GM18526 (cell line): ENCODE results near the gene NRXN3.

Experiments
- POLR2A ChIP-seq: IDR thresholded peaks from 3 replicates; pipeline ENCODE4 v1.6.1; 2011; ENCODE audit not compliant: insufficient read length; ENCODE audit errors: extremely low read depth

NRXN3 gene

DNA sequence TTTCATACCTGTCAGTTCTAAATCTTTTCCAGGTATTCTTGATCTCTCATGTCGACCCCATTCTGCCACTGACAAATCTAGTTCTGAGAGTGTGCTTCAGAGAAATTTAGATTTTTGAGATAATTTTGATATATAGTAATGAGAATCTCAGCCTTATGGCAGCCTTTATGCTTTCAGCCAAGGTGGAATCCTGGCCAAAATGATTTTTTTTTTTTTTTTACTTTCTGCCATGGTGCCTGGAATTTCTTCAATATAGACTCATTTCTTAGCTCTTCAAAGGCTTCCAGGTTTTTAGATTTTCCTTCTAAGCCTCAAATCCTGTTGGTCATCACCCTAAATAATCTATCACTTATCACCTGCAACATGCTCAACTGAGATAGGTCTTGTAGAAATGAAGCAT, 926.6 kb downstream of the NRXN3 start:
- no peak for TF ChIP-seq POLR2A

DNA sequence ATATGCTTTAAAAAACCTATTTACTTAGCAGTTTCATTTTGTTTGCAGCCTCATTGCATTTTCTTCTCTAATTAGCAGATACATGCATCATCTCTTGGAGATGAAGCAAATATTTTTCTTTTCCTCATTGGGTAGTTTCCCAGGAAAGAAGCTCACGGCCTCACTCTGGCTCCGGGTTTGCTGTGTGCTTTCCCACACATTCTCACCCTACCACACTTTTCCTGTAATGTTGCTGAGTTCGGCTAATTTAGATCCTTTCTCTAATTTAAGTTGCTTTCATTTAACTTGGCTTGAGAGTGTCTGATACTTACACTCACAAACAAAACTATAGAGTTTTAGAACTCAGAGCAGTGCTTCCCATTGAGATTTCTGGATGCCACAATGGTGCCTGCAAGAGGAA, 928.2 kb downstream of the NRXN3 start:
- TF ChIP-seq POLR2A: no peak

DNA sequence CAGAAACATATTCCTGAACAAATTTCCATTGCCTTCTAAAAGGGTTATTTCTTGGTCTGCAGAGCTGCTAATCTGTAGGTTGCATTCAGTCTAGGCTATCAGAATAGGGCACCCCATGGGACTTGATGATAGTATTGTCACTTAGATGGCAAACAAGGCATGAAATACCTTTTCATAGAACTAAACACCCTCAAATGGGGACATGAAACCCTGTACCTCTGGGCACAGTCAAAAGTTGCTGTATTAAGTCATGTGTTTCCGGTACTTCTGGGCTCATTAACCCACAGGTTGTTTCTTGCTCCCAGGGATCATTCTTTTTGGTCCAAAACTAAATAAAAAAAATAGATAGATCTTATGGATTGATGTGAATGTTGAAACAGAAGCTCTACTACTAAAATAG, 930.4 kb downstream of the NRXN3 start:
- no peak for TF ChIP-seq POLR2A

DNA sequence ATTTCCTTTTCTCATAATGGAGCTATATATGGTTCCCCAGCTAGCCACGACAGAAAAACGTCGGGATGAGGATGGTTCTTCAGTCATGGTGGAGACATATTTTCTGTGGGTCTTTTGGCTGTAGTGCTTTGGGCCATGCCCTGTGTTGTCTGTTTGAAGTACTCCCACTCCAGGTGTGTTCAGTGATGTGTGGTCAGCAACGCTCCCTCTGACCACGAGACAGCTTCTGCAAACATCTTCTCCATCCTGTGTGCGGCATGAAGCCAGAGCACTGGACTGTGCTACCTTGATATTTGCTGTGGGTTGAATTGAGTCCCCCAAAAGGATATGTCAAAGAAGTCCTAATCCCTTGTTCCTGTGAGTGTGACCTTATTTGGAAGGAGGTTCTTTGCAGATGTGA, 931.2 kb downstream of the NRXN3 start:
- no peak for TF ChIP-seq POLR2A

DNA sequence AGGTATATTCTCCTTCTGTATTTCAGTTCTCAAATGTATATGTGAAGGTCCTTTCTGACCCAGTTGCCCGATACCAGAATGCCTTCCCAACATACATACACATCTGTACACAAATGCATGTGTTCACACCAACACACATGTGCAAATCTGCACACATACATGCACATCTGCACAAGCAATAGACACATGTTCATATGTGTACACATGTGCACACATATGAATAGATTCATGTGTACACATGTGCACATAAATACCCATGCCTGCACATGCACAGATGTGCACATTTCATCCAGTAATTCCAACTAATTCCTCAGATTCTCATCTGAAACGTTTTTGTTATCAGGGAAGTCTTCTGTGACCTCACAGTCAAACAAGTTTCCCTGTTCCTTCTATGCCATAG, 933.6 kb downstream of the NRXN3 start:
- no peak for TF ChIP-seq POLR2A

DNA sequence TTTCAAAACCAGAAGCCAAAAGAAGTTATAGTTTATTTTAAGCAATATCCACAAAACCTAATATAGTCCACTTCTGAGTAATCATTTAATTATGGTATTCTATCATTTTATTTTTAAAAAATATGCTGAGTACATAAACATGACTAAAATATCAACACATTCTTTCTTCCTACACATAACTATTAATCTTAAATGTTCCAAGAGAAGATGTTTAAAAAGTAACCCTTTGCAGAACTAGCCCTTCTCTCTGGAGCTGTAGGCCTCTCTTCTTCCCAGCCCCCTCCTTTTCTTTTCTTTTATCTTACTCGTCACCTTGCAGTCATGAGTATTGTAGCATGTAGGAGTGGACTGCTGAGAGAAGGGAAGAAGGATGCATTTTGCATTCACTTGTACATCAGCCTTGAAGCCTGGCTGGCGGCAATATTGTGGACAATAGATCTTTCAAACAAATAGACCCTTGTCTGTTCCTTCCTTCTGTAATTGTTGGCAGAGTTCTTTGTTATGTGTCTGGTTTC, 941.9 kb downstream of the NRXN3 start:
- no peak for TF ChIP-seq POLR2A

DNA sequence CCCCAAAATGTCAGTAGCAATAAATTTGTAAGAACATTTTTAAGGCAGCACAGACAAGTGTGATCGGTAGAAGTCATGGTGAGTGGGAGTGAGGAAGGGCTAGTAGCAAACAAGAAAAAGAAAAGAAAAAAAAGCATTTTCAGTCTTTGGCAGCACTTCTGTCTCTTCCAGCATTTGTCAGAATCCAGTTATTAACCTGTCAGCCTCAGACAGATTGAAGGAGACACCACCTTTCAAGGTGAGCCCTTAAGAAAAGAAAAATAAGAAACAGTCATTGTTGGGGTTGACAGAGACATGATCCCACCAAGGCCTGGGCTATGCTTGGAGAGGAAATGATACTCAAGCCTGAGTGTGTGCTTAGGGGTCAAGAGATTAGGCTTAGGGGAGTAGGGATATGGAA, 947.4 kb downstream of the NRXN3 start:
- TF ChIP-seq POLR2A: no peak

DNA sequence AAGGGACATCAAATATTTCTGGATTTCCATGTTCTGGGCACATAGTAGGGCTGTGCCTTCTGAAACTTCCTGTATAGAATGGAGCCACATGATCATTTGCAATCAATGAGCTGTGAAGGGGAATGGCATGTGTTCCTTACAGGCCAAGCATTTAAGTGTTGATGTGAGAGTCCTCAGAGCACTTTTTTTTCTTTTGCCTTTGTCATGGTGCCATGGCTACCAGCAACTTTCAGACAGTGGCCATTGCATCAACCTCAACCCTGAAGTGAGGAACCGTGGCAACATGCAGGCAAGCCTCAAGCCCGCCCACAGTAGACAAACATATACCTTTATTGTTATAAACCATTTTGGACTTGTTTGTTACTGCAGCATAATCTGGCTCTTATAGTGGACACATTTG, 948.1 kb downstream of the NRXN3 start:
- no peak for TF ChIP-seq POLR2A

DNA sequence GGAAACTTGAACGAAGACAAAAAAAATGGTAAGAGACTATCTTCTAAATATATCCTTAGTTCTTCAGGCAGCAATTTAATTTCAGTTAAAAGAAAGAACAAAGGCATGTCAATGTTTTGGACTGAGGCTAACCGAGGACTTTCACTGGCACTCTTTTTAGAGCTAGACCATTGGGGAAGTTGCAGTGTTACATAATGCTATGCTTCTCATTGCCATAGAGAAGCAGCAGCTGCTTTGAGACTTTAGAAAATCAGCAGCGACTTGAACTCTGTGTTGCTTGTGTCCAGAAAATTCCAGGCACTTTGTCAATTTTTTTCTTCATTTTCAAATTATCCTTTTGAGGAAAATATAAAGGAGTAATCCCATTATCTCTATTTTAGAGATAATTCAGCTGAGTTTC, 964.2 kb downstream of the NRXN3 start:
- TF ChIP-seq POLR2A: no peak

DNA sequence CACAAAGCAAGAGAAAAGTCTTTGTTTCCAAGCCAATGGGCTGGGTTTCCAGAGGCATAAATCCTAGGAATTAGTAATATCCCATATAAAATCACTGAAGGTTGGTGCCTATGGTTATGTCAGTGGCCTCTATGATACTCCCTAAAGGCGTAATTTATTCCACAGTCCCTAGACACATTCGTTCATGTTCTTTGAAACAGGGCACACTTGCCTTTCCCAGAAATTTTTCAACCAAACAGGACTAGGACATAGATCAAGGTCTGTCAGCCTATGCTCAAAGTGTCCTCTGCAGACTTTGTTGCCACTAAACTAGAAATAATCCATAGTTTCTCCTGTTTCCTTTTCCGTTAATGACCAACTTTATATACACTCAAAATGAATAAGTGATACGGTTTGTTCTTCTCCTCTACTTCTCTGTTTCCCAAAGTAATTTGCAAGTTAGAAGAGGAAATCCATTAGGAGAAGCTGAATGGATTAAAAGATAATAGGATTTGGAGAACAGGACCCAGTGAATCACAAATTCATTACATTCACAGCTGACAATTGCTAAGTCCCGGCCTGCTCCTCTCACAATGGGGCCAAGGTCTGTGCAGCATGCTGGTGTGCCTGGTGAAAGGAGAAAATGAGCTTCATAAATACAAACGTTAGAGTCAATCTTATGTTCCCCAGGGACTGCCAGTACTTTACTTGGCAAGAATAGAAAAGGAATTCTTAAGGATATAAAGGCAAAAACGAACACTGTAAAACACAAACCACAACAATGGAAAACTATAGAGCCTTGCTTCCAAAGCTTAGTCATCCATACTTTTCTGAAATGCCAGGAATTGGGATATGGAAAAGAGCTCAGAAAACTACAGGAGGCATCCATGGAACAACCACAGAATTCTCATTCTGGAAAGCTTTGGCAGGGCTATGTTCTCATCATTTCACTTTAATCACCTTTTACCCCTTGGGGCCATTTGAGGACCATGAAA, 966.2 kb downstream of the NRXN3 start:
- TF ChIP-seq POLR2A: no peak

DNA sequence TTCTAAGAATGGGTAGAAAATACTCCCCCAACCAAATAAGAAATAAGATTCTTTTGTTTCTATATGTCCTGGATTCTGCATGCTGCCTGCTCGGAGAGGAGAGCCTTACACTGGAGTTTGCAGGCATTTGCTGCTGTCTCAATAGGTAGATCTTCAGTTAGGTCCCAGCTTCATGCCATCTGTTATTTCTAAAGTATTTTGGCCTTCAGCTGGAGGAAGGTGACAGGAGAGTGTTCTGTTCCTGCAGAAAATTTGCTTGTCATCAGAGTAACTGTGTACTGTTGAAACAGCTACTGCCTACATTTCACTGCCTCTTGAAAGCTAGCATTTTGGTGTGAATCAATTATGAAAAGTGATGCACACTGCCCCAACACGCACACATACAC, 966.9 kb downstream of the NRXN3 start:
- no peak for TF ChIP-seq POLR2A

DNA sequence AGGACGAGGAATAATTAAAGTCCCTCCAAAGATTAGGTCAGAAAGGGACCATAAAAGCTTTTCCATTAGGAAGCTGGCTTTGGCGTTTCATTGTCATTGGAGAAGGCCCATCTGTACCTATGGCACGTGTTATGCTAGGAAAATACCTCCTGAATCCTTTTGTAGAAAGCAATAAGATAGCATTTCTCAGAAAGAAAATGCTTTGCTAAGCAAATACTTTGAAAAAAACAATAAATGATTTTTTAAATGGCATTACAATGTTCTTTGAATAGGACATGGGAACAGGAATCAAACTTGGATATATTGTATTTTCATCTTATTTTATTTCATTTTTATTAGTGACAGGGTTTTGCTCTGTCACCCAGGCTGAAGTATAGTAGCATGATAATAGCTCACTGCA, 967.7 kb downstream of the NRXN3 start:
- no peak for TF ChIP-seq POLR2A

DNA sequence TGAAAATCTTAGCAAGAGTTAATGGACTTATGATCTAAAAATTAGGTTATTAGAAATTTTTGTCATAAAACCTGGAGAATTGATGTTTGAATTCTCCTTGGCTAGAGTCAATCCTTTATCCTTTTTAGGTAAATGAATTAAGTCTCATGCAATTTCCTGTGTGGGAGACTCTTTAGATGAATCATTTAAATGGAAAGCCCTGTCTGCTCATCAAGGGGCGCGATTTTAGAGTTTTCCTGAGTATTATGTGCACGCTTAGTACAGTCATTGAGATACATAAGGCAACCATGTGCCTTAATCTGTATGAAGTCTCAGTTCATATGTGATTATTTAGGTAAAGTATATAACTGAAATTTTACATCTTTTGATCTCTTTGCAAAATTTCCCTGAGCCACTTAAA, 974.7 kb downstream of the NRXN3 start:
- TF ChIP-seq POLR2A: no peak

DNA sequence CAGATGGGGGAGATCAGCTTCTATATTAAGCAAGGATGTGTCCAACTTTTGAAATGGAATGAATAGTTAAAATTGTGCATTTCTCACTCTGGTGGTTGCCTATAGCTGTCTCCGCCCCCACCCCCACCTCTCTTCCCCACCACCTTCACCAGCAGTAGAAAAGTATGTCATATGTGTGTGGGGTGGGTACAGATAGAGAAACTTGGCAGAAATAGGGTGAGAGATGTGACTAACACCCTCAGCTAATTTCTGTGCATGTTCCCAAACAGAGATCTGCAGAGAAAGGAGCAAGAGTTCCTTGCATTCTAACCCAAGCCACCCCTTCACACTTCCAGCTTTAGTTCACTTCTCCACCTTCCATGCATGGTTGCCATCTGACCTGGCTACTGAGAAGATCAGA, 980.1 kb downstream of the NRXN3 start:
- no peak for TF ChIP-seq POLR2A

DNA sequence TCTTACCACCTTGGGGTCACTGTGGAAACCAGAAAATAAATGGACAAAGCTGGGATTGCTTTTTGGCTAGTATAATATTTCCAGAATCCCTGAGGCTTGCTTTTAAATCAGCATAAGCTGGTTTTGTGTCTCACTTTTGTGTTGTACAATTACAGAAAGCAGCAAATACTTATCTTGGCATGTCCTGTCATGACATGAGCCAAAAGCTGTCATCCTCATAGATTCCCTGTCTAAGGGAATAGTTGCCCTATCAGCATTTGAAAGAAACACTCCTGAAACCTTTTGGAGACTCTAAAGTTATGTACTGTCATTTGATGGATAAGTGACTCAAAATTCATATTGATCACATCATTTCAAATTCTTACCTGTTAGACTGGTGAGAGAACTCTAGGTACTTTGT, 987.2 kb downstream of the NRXN3 start:
- TF ChIP-seq POLR2A: no peak

DNA sequence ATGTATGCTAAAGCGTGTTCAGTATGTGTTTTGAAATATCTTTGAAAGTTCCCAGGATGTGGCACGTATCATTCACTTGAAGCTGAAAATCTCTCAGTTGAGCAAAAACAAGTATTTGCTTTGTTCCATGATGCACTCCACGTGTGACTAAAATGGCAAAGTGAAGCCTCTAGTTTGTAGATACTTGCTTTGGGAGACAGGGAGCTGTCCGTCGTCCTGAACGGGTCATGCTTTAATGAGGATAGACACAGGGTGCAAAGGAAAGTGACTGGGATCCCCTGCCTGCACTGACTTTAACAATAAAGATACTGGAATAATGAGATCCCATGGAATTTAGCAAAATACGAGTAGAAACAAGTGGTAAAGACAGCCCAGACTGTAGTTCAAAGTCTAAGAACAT, 991.4 kb downstream of the NRXN3 start:
- TF ChIP-seq POLR2A: no peak

DNA sequence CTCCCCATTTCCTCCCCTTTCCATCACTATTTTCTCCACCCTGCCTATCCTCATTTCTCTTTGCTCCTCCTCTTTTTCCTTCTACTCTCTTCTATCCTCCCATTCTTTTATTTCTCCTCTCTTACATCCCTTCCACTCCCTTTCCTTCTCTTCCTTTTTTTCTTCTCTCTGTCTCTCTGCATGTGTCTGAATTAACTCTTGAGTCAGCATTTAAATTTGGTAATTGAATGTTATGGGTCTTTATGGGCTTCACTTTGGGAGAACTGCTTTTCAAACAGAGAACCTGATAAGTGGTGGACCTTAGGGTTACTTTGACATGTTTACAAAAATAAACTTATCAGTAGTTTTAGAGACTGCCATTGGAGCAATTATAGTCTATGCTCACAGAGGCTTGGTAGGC, 992.7 kb downstream of the NRXN3 start:
- no peak for TF ChIP-seq POLR2A
